Spleen (tissue), 11 donors: ENCODE data around the gene BTG2. TPM values are rescaled to one million over a fixed set of nuclear protein-coding genes. Genes with fewer than 3 reads are reported as not detected.

ENCODE experiments used
- DNase-seq: peaks from one replicate; pipeline ENCODE4 v3.0.0-alpha.2; 2020
- H3K27ac ChIP-seq, 8 donors: fragments of 200-600 bp; sonication (generic) in 7 of 8; 1 replicate in 4 of 8; 2 replicates in 4 of 8; pipeline versions ENCODE4 v1.5.0 to v1.8.0; 2016 to 2021; ENCODE audit warnings: inconsistent platforms in 4 of 8, mild to moderate bottlenecking in 4 of 8, moderate library complexity in 1 of 8
- H3K27me3 ChIP-seq, 7 donors: fragments of 200-600 bp; sonication (generic) in 6 of 7; replicated peaks in 1 of 7; 1 replicate in 4 of 7; 2 replicates in 3 of 7; pipeline versions ENCODE4 v1.5.0 to v1.8.0; 2016 to 2021; ENCODE audit warnings: inconsistent platforms in 3 of 7, mild to moderate bottlenecking in 1 of 7
- H3K36me3 ChIP-seq, 6 donors: fragments of 200-600 bp; sonication (generic) in 5 of 6; 1 replicate in 4 of 6; 2 replicates in 2 of 6; pipeline versions ENCODE4 v1.5.0 to v1.8.0; 2016 to 2021; ENCODE audit warnings: inconsistent platforms in 2 of 6
- H3K4me1 ChIP-seq, 6 donors: fragments of 200-600 bp; sonication (generic) in 5 of 6; 1 replicate in 3 of 6; 2 replicates in 3 of 6; pipeline versions ENCODE4 v1.5.0 to v1.8.0; 2016 to 2021; ENCODE audit warnings: inconsistent platforms in 3 of 6
- H3K4me3 ChIP-seq, 8 donors: fragments of 200-600 bp; sonication (generic) in 7 of 8; 1 replicate in 4 of 8; 2 replicates in 4 of 8; pipeline versions ENCODE4 v1.5.0 to v1.8.0; 2016 to 2021; ENCODE audit warnings: inconsistent platforms in 4 of 8, mild to moderate bottlenecking in 4 of 8, moderate library complexity in 2 of 8
- H3K9me3 ChIP-seq, 8 donors: fragments of 200-600 bp; sonication (generic) in 7 of 8; 1 replicate in 4 of 8; 2 replicates in 4 of 8; pipeline versions ENCODE4 v1.5.0 to v1.8.0; 2016 to 2021; ENCODE audit warnings: inconsistent platforms in 4 of 8
- CTCF ChIP-seq, 11 experiments: fragments of 200-600 bp in 7 of 11; fragments of 450-650 bp in 4 of 11; sonication (generic) in 4 of 11; IDR thresholded peaks in 8 of 11; conservative IDR thresholded peaks in 3 of 11; 1 replicate in 7 of 11; 2 replicates in 4 of 11; pipeline versions ENCODE4 v1.4.0 to v1.8.0; 2016 to 2021; ENCODE audit warnings: antibody characterized with exemption in 11 of 11, inconsistent platforms in 4 of 11, mild to moderate bottlenecking in 1 of 11
- POLR2A ChIP-seq, 3 donors: fragments of 450-650 bp; IDR thresholded peaks; one replicate each; pipeline ENCODE4 v1.5.1; 2017; ENCODE audit warnings: antibody characterized with exemption in 3 of 3, mild to moderate bottlenecking in 1 of 3
- POLR2AphosphoS5 ChIP-seq, 3 donors: sonication (generic); formaldehyde crosslinking; IDR thresholded peaks; one replicate each; pipeline ENCODE4 v1.5.1; 2017; ENCODE audit warnings: antibody characterized with exemption in 3 of 3
- WGBS, 5 donors: extraction: QIAGEN DNeasy Blood & Tissue Kit in 3 of 5; methylation state at CpG; one replicate each; pipeline versions ENCODE4 v1.1.5 to v1.1.7; 2013 to 2018; 5-methylcytosine and 5-hydroxymethylcytosine counted together
- intact Hi-C: fragments of 100-400 bp; cut with DNase I; formaldehyde crosslinking; loops from one replicate; pipeline ENCODE4 v1.15.0; 2023; ENCODE audit warnings: low total_unique reads
- polyA plus RNA-seq, 3 donors: library from polyadenylated mRNA; stranded (reverse); fragments of 200-250 nt; gene quantifications; one replicate each; pipeline ENCODE4 v1.2.1, GENCODE V29; 2013
- total RNA-seq, 7 donors: library from RNA; depleted of rRNA in 3 of 7; stranded (reverse); fragments of >200 nt in 3 of 7; fragmentation: NEBNext Ultra II Directional in 4 of 7; extraction: Animal tissue kit (Norgen Biotek cat#: 25700) in 4 of 7; gene quantifications; one replicate each; pipeline versions ENCODE4 v1.1.0 to v1.2.1, GENCODE V29; 2016 to 2021
- donor health status: healthy with polysubstance abuse.
- donor health status: DM: no; HTN: no; CAD: no; lungs with moderate emphysema.
- donor health status: DM: no; HTN: no; CAD: no.
- donor health status: Bipolar disorder and iron deficiency.
- donor health status: healthy.
- donor health status: DM: no; HTN: no; CAD: no.
- donor health status: DM: yes; HTN: yes; CAD: no.

BTG2 gene
- total and polyA plus RNA-seq, 10 donors: 55.5 to 186 (median 124) TPM

GRCh38 chr1:203325418-203326091 is 20.2 kb downstream of the BTG2 start:
- Histone ChIP-seq H3K27ac (peak overlapping the region; percentile 92 to 99 (median 97)), H3K27me3 (no peaks in the 10 kb centered on the region), H3K4me1 (peaks cover 52 to 85% (median 77%) of the 10 kb centered on the region in 6 donors), H3K36me3 (no peaks in the 10 kb centered on the region), H3K4me3 (peak overlapping the region in 5 of 8 donors; percentile 2 to 57 (median 14)), H3K9me3 (no peaks in the 10 kb centered on the region)
- WGBS, 5 donors: 31 to 44% (median 33%) methylated on average over 13 of the region's 13 CpGs
- TF ChIP-seq POLR2AphosphoS5 (IDR thresholded peaks at IDR 0.05): peak in 1 of 3 donors; percentile 9
- TF ChIP-seq CTCF (IDR thresholded peaks at IDR 0.05 in 8 of 11, conservative IDR thresholded peaks at IDR 0.05 in 3 of 11): no peak
- no peak for TF ChIP-seq POLR2A (IDR thresholded peaks at IDR 0.05)
- intact Hi-C loops: no loop called here
- DNase-seq: peak; percentile 88

- WGBS, 5 donors: 4 to 5% (median 5%) methylated on average over 36 to 49 of the region's 49 CpGs
- no peaks in the 10 kb centered on the region for H3K36me3 ChIP-seq
- no peaks in the 10 kb centered on the region for H3K9me3 ChIP-seq
- intact Hi-C loops: no loop called here
- H3K4me1 ChIP-seq: peaks cover 39 to 70% (median 62%) of the 10 kb centered on the region in 6 donors
- no peaks in the 10 kb centered on the region for H3K27me3 ChIP-seq
- peak overlapping the region; percentile 26 to 69 (median 43) for H3K4me3 ChIP-seq
- no peak for TF ChIP-seq CTCF (IDR thresholded peaks at IDR 0.05 in 8 of 11, conservative IDR thresholded peaks at IDR 0.05 in 3 of 11)
- TF ChIP-seq POLR2A (IDR thresholded peaks at IDR 0.05): peak in 1 of 3 donors; percentile 64
- peak; percentile 91 to 97 (median 93) for TF ChIP-seq POLR2AphosphoS5 (IDR thresholded peaks at IDR 0.05)
- DNase-seq: peak; percentile 98
- peak overlapping the region; percentile 92 to 99 (median 97) for H3K27ac ChIP-seq
These were observed 21.7 kb downstream of the BTG2 start for GRCh38 chr1:203326830-203327683.

GRCh38 chr1:203327684-203328457 is 22.6 kb downstream of the BTG2 start:
- Histone ChIP-seq H3K27me3 (no peaks in the 10 kb centered on the region), H3K9me3 (no peaks in the 10 kb centered on the region), H3K4me3 (peak overlapping the region; percentile 26 to 69 (median 43)), H3K27ac (peak overlapping the region; percentile 92 to 99 (median 97)), H3K36me3 (no peaks in the 10 kb centered on the region), H3K4me1 (peaks cover 31 to 62% (median 54%) of the 10 kb centered on the region in 6 donors)
- 3 to 6% (median 4%) methylated on average over 28 to 31 of the region's 31 CpGs for WGBS, 5 donors
- no peak for DNase-seq
- intact Hi-C loops: no loop called here
- peak in 1 of 3 donors; percentile 74 for TF ChIP-seq POLR2AphosphoS5 (IDR thresholded peaks at IDR 0.05)
- TF ChIP-seq CTCF (IDR thresholded peaks at IDR 0.05 in 8 of 11, conservative IDR thresholded peaks at IDR 0.05 in 3 of 11): peak in 10 of 11 experiments; percentile 5 to 63 (median 53)
- peak in 1 of 3 donors; percentile 25 for TF ChIP-seq POLR2A (IDR thresholded peaks at IDR 0.05)
